Fibroblast of the conjunctiva (primary cell): ENCODE data around the gene BRD2.
"Not testable (repeated sequence)": the region's sequence is repeated elsewhere in the genome, so short reads cannot be mapped to it uniquely, and the experiment has no call there.

ENCODE experiments used
- DNase-seq: peaks from one replicate; pipeline ENCODE4 v3.0.0-alpha.2; 2010; ENCODE audit warnings: low read depth

The BRD2 gene

GRCh38 chr6:32968093-32968866 is at the start of gene BRD2:
Gene BRD2, plus strand, starts transcription at chr6:32968594. Its CDS starts 4,305 bp downstream, at chr6:32972899.
- peak; percentile 95 for DNase-seq

DNA sequence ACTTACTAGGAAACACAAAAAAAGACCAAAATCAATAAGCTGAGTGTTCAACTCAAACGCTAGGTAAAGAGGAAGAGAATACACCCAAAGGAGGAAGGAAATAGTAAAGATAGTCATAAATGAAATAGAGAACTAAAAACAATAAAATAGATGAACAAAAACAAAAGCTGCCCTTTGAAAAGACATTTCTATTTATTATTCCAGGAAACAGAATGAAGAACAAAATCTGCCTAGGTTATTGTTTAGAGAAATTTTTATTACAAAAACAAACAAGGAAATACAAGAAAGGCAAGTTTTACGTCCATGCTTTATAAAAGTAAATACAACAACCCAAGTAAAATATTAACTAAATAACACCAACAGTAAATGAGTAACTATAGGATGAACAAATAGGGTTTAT is 47.7 kb upstream of the BRD2 start:
- DNase-seq, result no peak

- DNase-seq, result no peak
Observed at GRCh38 chr6:32922083-32922482, 46.3 kb upstream of the BRD2 start.

GRCh38 chr6:32931211-32931610 is 37.2 kb upstream of the BRD2 start:
- no peak for DNase-seq

- no peak for DNase-seq
Observed at GRCh38 chr6:32932132-32932868, 36.1 kb upstream of the BRD2 start.

- peak; percentile 64 for DNase-seq
Observed at GRCh38 chr6:32933661-32934085, 34.7 kb upstream of the BRD2 start.

DNA sequence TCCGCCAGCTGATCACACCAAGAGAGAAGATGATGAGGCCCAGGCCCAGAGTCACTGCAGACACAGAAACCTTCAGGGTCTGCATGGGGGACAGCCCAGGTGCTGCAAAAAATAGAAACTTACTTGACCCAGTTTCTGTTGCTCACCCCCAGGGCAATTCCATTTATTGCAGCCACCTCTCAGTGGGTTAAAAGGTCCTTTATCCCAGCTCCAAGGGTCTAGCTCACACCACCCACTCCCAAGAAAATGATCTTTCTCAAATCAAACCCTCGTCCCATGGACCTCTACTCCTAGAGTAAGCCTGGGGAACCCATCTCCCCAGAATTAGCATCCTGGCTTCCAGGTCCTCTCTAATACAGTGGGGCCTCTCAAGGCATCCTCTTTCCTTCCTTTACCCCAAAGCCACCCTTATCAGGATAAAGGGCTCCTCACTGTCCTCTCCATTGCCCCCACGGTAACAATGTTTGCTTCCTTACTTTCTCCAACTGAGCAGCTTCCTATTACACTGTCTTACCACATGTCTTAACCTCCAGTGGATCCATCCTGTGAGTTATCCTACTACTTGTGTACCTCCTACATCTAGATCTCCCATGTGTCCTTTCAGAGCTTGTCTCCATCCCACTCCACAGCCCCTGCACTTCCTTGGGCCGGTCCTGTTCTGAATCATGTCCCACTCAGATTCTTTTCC is 32.7 kb upstream of the BRD2 start:
- no peak for DNase-seq

GRCh38 chr6:32936239-32937152 is 31.9 kb upstream of the BRD2 start:
- DNase-seq, result no peak

- DNase-seq, result no peak
Observed at GRCh38 chr6:32937230-32937633, 31.2 kb upstream of the BRD2 start.

DNA sequence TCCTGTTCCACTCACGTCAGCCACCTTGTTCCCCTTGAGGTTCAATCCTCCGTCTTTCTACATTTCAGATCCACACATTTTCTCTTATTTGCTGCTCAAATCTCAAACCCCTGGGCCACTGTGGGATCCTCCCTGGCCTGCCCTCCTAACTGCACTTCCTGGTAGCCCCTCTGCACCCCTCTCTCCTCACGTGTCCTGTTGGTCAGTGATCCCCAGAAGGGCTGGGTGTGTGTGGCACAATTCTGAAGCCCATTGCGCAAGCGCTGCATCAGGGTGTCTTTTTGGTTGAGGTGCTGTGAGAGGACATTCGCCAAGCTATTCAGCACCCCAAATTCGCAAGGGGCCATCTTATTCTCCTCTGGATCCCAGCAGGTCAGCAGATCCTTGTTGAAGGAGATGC is 29.9 kb upstream of the BRD2 start:
- DNase-seq, result no peak

- DNase-seq, result peak; percentile 31
Observed at GRCh38 chr6:32940656-32941213, 27.7 kb upstream of the BRD2 start, which contains the start of gene HLA-DMB. Gene HLA-DMB, minus strand, starts transcription at chr6:32941028. Its CDS starts 221 bp downstream, at chr6:32940807.

DNA sequence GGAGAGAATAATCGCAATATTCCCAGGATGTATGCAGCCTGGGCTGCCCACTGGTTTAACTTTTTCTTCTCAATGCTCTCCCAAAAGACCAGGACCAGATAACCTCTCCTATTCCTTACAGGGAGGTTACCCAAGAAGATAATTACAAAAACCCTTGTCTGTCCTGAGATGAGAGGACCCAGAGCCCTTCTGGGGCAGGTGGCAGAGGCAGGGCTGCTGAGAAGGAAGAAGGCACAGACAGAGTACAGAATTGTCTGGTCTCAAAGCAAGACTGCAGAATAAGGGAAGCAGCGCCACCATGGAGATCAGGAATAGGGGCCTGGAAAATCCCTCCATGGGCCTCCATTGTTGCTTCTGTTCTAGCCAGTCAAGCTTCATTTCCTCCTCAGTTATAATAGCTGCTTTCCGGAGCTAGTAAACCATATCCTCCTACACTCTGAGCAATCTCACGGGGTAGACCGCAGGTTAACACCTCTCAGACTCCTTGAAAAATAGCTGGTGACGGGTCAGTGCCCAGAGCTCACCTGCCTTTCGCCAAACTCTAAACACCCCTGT is 27.1 kb upstream of the BRD2 start:
- DNase-seq, result no peak

- DNase-seq, result not testable (repeated sequence)
Observed at GRCh38 chr6:32942555-32943123, 25.8 kb upstream of the BRD2 start.

DNA sequence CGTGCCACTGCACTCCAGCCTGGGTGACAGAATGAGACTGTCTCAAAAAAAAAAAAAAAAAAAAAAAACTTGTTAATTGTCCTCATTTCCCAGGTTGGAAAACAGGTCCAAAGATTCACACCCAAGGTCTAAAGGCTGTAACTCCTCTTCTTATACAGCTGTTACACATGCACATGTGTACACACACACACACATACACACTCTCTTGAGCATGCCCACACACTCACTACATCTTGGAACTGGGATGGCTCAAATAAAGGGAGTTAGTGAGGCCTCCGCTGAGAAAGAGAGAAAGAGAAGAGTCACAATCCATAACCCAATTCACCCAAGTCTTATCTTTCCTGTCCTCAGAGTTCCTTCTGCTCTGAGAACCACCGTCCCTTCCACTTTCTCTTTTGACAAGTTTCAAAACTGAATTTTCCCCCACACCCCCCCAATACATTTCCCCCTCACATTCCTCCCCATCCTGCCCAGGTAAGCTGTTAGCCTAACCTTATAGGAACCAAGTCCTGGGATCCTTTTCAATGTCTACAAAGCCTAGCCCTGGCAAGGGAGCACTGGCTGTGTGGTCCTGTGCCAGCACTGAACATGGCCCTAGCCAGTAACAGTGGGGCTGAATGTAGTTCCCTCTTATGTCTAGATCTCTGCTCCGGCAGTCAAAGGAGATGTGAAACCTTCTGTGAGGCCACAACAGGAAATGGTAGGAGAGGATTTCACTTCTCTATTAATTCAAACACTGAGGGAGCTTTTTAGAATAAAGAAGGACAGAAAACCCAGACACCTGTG is 24.3 kb upstream of the BRD2 start:
- DNase-seq, result no peak

- no peak for DNase-seq
Observed at GRCh38 chr6:32945108-32945760, 23.2 kb upstream of the BRD2 start.

- DNase-seq, result no peak
Observed at GRCh38 chr6:32945953-32946352, 22.4 kb upstream of the BRD2 start.

- DNase-seq, result no peak
Observed at GRCh38 chr6:32946893-32947292, 21.5 kb upstream of the BRD2 start.

GRCh38 chr6:32947552-32948465 is 20.6 kb upstream of the BRD2 start:
- DNase-seq, result no peak
